GM06990 (cell line): ENCODE results near the gene MYL5.
"Not testable (repeated sequence)": the region's sequence is repeated elsewhere in the genome, so short reads cannot be mapped to it uniquely, and the experiment has no call there.

ENCODE experiments used
- DNase-seq: peaks from one replicate; pipeline ENCODE4 v3.0.0-alpha.2; 2011; ENCODE audit not compliant: insufficient read length; ENCODE audit errors: extremely low read depth
- H3K27me3 ChIP-seq: replicated peaks from 2 replicates; pipeline ENCODE4 v1.6.0; 2011; ENCODE audit warnings: low read length; ENCODE audit not compliant: control insufficient read depth, insufficient read depth
- H3K36me3 ChIP-seq: 2 replicates; pipeline ENCODE4 v1.5.1; 2011; ENCODE audit warnings: low read length; ENCODE audit not compliant: control insufficient read depth, insufficient read depth
- H3K4me3 ChIP-seq: replicated peaks from 2 replicates; pipeline ENCODE4 v1.5.1; 2011; ENCODE audit warnings: low read depth, mild to moderate bottlenecking, control low read depth, low read length
- CTCF ChIP-seq: IDR thresholded peaks from 2 replicates; pipeline ENCODE4 v1.5.1; 2011; ENCODE audit warnings: low read length, control low read depth, mild to moderate bottlenecking, inconsistent platforms; ENCODE audit not compliant: insufficient read depth, poor library complexity, severe bottlenecking

The MYL5 gene

GRCh38 chr4:705278-706082, 31.1 kb downstream of the MYL5 start, which contains the start of gene PCGF3:
PCGF3 (plus strand) TSS chr4:705832; CDS start chr4:733681, 27,849 bp downstream.
- Histone ChIP-seq H3K36me3 (no peaks in the 10 kb centered on the region; the same call in 1 of the 2 replicates), H3K27me3 (no peaks in the 10 kb centered on the region), H3K4me3 (peak within 1 kb of the TSS; percentile 84)
- DNase-seq = peak; percentile 93
- TF ChIP-seq CTCF = no peak

- H3K4me3 ChIP-seq = peak overlapping the region; percentile 84
- not testable (repeated sequence) for H3K27me3 ChIP-seq, H3K36me3 ChIP-seq, DNase-seq
These were observed 31.8 kb downstream of the MYL5 start for GRCh38 chr4:706083-706633.

- no peak for DNase-seq
- Histone ChIP-seq H3K4me3 (peak overlapping the region; percentile 84), H3K36me3 (no peaks in the 10 kb centered on the region; the same call in 1 of the 2 replicates), H3K27me3 (no peaks in the 10 kb centered on the region)
- TF ChIP-seq CTCF = no peak
These were observed 32.7 kb downstream of the MYL5 start for GRCh38 chr4:706834-707598.

- no peak for TF ChIP-seq CTCF
- no peak for DNase-seq
- Histone ChIP-seq H3K36me3 (no peaks in the 10 kb centered on the region; the same call in 1 of the 2 replicates), H3K4me3 (no peak overlapping the region), H3K27me3 (no peaks in the 10 kb centered on the region)
These were observed 33.7 kb downstream of the MYL5 start for GRCh38 chr4:707929-708630.

GRCh38 chr4:708631-708933, 34.2 kb downstream of the MYL5 start:
- TF ChIP-seq CTCF = no peak
- Histone ChIP-seq H3K4me3 (no peak overlapping the region), H3K27me3 (no peaks in the 10 kb centered on the region), H3K36me3 (no peaks in the 10 kb centered on the region; the same call in 1 of the 2 replicates)
- DNase-seq = no peak
